ENCODE data around the gene DEDD.

GRCh38 chr1:161163793-161164192 is 31.3 kb upstream of the DEDD start:
- no peak for TF ChIP-seq NFATC4 (CRISPR knock-in tag; IDR thresholded peaks at IDR 0.05)
- TF ChIP-seq CTCF (IDR thresholded peaks at IDR 0.05), result no peak
- no peak for TF ChIP-seq MAX (CRISPR knock-in tag; IDR thresholded peaks at IDR 0.05)
- no peak for TF ChIP-seq USF1 (CRISPR knock-in tag; IDR thresholded peaks at IDR 0.05)
- TF ChIP-seq TCF7 (CRISPR knock-in tag; IDR thresholded peaks at IDR 0.05; ENCODE audit: low read depth), result no peak
- no peak for TF ChIP-seq SP1 (CRISPR knock-in tag; conservative IDR thresholded peaks at IDR 0.05)
- TF ChIP-seq IRF1 (CRISPR knock-in tag; IDR thresholded peaks at IDR 0.05), result no peak
- TF ChIP-seq ELF4 (CRISPR knock-in tag; IDR thresholded peaks at IDR 0.05; ENCODE audit: low read depth), result no peak
- TF ChIP-seq PREB (CRISPR knock-in tag; IDR thresholded peaks at IDR 0.05; ENCODE audit: borderline replicate concordance), result no peak
- TF ChIP-seq JUN (CRISPR knock-in tag; IDR thresholded peaks at IDR 0.05), result no peak

Data from WTC11 (cell line).